Prostate gland (tissue), 2 donors: Measurements from ENCODE around the gene CHMP6.

Experiments
- POLR2AphosphoS5 ChIP-seq: sonication (generic); formaldehyde crosslinking; IDR thresholded peaks from one replicate; pipeline ENCODE4 v1.6.1; 2017; ENCODE audit warnings: antibody characterized with exemption
- TF ChIP-seq, protein P1 (sequence below), 4 experiments: fragments of 200-600 bp in 2 of 4; fragments of 450-650 bp in 2 of 4; sonication (generic) in 2 of 4; IDR thresholded peaks; 1 replicate in 3 of 4; 2 replicates in 1 of 4; pipeline ENCODE4 v1.5.1; 2016 to 2019; ENCODE audit warnings: antibody characterized with exemption in 4 of 4, mild to moderate bottlenecking in 2 of 4, moderate library complexity in 2 of 4

DNA sequence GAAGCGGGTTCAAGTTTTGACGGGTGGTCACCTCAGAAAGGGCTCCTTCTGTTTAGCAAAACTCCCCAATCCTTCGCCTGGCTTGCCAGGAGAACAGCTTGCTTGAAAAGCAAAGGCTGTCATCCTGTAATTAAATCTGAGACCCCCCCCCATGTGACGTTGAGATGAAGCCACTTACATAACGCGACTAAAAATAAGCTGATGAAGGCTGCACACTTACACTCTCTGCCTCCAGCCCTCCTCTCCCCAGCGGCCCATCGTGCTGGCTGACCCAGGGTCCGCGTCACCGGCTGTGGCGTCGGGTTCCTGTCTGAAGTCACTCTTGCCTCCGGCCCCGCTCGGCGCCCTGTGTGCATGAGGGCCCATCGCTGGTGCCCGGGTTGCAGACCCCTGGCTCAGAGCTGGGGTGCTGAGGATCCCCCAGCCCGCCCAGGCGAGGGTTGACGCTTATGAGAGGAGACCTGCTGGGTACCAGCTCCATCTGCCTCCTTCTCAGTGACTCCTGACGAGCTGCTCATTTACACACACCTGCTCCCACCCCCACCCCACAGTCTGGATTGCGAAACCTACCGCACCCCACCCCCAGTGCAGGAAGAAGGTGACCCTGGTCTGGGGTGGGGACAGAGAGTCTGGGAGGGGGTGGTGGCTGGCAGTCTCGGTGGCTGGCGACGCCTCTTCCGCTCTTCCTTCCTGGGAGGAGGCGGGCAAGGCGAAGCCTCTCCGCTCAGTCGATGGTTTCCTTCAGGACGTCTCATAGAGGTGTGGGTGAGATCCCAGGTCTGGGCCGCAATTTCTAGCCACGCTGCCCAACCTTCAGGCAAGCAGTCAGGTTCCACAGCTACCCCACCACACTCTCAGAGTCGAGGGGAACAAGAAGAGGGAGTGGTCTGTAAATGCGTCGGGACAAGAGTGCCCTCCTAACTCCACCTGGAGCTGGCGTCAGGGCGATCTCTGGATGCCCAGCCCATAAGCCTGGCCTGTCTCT is 40.2 kb downstream of the CHMP6 start:
- TF ChIP-seq, protein P1, sequence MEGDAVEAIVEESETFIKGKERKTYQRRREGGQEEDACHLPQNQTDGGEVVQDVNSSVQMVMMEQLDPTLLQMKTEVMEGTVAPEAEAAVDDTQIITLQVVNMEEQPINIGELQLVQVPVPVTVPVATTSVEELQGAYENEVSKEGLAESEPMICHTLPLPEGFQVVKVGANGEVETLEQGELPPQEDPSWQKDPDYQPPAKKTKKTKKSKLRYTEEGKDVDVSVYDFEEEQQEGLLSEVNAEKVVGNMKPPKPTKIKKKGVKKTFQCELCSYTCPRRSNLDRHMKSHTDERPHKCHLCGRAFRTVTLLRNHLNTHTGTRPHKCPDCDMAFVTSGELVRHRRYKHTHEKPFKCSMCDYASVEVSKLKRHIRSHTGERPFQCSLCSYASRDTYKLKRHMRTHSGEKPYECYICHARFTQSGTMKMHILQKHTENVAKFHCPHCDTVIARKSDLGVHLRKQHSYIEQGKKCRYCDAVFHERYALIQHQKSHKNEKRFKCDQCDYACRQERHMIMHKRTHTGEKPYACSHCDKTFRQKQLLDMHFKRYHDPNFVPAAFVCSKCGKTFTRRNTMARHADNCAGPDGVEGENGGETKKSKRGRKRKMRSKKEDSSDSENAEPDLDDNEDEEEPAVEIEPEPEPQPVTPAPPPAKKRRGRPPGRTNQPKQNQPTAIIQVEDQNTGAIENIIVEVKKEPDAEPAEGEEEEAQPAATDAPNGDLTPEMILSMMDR (IDR thresholded peaks at IDR 0.05): no peak
- no peak for TF ChIP-seq POLR2AphosphoS5
